Fibroblast of lung (primary cell): Measurements from ENCODE around the gene ABHD17C.

Source experiments
- CTCF ChIP-seq, 2 donors: IDR thresholded peaks in 1 of 2; conservative IDR thresholded peaks in 1 of 2; 1 replicate in 1 of 2; 2 replicates in 1 of 2; pipeline ENCODE4 v1.5.1; 2011 to 2012; ENCODE audit warnings: low read length in 2 of 2, control low read depth in 1 of 2, inconsistent platforms in 1 of 2, low read depth in 1 of 2, mild to moderate bottlenecking in 1 of 2
- EZH2 ChIP-seq: IDR thresholded peaks from 2 replicates; pipeline ENCODE4 v1.5.1; 2012; ENCODE audit warnings: low read length, control low read depth, mild to moderate bottlenecking; ENCODE audit errors: missing control alignments

- TF ChIP-seq CTCF (conservative IDR thresholded peaks at IDR 0.05 in 1 of 2, IDR thresholded peaks at IDR 0.05 in 1 of 2; ENCODE audit: low read depth in 1 of 2, low read length in 2 of 2) (no peak), EZH2 (no peak)
Measured at GRCh38 chr15:80689716-80690115, 5.4 kb upstream of the ABHD17C start.
